NCI-H2029 (cell line): ENCODE data around the gene NOD1.

Experiments
- DNase-seq: peaks from one replicate; lab custom pipeline; 2025; lab: John Stamatoyannopoulos, UW

NOD1 gene

DNA sequence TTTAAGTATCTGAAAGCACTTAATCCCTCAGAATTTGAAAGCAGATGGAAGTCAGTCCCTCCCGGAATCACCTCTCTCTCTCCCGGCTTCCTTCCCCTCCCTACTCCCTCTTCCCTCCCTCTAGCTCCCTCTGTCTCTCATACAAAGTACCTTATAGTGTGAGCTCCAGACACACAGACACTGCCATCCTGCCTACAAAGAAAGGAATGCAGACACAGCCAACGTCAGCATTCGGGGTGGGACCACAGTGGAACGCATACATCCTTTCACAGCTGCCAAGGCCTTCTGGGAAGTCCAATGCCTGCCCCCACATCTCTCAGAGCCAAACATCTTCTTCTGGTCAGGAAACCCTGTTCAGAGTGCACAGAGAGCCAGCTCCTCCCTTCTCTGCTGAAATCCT, 9.3 kb downstream of the NOD1 start:
- DNase-seq = peak; percentile 19

DNA sequence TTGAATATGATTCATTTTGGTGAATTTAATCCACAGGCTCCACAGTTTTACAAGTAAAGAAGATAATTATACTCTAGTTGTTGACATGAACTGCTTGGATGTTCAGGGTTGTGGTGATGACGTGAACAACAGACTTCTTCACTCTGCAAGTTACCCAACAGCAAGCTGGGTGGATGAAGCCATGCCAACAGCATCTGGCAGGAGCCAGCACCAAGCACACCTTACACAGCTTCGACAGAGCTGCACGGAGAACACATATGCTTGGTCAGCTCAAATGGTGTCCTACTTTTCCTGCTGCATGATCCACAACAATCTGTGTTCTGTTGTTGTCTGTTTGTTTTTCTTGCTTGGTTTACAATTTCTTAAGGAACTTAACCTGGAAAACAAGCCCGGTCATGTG, 9.8 kb downstream of the NOD1 start:
- DNase-seq = no peak

DNA sequence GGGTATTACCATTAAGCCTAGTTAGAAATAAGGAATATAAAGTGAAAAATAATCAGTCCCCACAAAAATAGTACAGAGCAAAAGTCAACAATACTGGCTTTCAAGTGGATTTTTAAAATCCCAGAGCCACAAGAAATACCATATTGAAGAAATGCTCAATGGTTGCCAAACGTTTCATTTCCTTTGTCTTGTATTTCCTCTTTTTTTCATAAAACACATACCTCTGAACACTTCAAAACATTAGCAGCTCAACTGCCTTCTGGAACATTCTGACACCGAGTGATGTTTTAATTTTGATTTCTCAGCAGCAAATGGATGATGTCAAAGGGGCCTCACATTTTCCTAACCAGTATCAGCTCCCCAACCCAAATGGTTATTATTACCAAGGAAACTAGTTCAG, 10.5 kb downstream of the NOD1 start:
- no peak for DNase-seq

DNA sequence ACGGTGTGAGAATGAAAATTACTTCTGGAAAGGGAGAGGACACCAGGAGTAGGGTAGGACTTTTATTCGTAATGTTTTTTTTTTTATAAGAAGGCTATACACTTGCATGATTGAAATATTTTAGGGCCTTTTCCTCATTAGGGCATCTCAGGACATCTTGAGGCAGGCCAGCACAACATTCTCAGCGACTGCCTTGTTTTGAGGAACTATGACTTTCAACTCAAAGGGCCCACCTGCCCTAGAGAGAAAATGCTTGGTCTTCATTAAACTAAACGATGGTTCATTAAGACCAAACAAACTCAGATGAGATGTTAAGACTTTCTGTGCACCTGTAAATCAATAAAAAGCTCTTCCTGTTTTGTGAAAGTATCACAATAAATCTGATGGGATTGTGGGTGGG, 11.3 kb downstream of the NOD1 start:
- DNase-seq = no peak

DNA sequence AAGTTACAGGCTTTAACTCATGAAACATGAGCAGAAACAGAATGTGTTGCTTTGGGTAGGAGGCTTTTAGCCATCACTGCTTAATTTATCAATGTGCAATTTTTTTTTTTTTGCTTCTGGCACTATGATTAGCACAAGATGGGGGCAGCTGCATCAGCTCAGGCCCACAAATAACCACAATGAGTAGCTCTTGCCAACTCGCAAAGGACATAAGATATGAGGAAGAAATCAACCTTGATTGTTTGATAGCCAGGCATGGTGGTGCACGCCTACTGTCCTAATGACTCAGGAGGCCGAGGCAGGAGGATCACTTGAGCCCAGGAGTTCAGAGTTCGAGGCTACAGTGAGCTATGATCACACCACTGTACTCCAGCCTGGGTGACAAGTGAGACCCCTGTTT, 12.3 kb downstream of the NOD1 start:
- DNase-seq = no peak

DNA sequence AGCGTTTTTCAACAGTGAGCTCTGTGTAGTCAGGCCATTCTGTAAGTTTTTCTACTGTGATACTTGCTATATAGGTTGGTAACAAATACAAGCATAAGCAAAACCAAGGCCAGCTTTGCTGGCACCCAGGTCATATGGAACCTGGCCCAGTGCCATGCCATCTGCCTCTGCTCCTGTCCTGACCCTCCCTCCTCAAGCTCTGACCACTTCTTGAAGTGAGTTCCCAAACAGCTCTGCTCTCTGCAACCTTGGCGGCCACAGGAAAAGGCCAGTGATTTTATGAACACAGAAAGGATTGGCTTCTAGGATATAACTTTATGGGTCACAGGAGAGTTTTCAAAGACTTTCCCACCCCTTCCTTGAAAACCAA, 12.8 kb downstream of the NOD1 start:
- peak; percentile 15 for DNase-seq

DNA sequence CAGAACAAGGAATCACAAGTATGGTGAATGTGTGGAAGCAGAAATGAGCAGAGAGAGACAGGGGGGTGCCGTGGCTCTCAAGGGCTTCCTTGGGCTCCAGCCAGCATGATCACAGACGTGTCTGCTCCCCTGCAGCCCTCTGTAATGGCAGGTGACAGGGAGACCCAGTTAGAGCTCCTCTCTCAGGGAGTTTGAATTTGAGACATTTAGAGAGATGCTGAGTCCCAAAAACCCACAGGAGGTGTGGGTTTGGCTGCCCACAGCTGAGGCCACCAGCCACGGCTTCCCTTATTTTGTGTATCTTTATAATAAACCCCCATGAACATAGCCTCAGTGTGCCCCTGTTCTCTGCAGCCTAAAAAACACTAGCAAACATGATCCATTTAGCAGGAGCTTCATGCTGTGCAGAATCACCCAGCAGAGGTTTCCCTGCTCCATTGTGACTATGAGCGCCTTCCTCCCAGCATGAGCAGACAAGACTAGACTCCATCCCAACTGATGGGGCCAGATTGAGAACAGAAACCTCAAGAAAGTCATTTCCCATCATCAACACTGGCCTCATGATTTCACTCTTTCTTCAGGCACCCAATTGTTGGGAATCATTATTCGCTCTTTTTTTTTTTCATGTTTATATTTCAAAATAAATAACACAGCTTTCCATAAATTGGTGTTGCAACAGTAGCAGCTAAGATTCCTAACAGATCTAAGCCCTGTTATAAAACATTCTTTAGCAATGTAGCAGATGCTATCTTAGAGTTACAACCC, 13.4 kb downstream of the NOD1 start:
- DNase-seq = no peak

DNA sequence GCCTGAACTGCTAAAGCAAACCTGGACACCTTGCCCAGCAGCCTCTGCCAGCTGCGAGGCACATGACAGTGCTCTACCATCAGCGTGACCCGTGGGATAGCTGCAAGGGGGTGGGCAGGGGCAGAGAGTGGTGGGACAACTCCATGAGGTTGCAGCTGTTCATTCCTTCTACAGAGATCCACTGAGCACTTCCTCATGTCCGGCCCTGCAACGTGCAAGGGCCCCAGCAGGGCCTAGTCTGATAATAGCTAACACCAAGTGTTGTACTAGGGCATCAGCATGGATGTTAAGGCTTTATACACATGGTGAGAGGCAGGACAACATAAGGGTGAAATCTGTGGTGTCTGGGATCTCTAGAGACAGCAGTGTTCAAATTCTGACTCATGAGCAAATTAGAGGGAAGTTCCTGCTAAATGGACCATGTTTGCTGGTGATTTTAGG, 14.3 kb downstream of the NOD1 start:
- no peak for DNase-seq

DNA sequence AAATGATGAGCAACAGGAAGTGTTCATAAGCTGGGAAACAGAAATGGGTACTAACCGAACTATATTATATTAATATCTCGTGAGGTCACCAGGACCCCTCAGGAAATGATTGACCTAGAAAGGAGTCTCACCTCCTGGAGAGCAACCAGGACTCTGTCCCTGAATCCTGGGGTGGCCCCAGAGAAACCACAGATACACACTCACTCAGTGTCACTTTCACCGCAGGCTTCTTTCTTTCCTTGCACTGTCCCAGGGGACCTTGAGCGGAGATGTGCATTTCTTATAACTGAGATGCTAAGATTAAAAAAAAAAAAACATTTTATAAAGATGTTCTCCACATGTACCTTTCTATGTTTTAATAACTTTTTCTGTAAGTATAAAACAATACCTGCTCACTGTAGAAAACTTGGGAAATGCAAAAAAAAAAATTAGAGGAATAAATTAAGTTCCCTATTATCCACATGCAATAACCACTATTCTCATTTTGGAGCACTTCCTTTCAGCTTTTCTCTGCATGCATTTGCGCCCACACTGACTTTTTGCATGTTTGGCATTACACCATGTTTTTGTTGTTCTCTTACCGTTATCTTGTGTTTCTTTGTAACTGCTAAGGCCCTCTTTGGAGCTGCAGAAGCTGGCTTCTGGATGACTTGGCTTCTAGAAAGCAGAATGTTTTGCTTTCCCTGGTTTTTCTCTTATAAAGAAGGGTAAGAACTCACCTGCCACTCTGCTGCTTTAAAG, 15.0 kb downstream of the NOD1 start:
- DNase-seq = no peak

DNA sequence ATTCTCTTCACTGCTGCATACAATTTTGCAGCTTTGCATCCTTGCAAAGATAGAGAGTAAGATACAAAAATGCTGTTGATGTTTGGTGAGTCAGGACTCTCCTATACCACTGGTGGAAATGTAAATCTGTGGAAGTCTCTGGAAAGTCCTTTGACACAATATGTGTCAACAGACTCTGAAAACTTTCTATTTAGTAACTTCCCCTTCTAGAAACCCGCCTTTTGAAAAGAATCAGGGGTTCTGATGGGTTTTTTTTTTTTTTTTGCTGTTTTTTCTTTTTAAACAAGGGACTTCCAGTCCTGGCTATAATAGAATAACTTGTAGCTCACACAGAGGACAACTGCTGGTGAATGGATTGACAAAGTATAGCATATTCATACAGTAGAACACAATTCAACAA, 16.4 kb downstream of the NOD1 start:
- no peak for DNase-seq

DNA sequence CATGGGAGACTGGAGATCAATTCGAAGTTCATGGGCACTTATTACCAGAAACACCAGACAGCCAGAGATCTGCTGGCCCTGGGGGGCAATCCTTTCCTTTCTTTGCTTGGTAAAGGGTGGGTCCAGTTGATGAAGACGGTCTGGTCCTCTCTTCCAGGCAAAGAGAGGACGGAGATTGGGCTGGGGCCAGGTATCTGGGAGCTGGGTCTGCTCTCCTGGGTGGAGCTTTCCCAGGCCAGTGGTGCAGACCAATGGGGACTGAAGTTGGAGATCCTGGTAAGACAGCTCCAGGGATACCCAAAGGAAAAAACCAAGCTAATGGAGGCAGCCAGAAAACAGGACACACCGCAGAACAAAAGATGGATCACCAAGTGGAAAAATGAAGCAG, 18.3 kb downstream of the NOD1 start:
- DNase-seq = no peak

DNA sequence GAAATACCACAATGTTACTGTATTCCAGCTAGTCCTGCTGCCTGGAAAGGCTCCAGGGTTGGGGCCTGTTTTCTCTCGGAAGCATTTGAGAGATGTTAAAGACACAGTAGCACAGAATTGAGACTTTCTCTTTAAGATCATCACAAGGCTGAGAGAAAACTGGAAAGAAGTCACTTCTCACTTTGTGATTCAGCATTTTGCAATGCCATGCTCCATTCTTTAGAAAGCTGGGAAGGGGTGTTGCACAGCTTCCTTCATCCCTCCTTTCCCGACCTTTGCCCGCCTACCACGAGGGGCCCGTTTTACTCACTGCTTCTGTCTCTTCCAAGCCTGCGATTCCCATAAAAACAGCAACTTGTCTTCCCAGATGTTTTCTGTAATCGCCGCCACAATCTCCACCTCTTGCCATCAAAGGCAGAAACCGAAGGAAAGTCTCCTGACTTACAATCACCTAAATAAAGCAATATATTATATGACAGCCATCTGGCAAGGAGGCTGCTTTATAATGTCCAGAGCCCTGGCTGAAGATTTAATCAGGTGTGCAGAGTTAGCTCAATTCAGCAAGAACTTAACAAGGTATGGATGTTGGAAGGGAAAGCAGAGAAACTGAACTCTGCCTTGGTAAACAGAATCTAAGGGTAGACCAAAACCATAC, 18.9 kb downstream of the NOD1 start:
- no peak for DNase-seq

DNA sequence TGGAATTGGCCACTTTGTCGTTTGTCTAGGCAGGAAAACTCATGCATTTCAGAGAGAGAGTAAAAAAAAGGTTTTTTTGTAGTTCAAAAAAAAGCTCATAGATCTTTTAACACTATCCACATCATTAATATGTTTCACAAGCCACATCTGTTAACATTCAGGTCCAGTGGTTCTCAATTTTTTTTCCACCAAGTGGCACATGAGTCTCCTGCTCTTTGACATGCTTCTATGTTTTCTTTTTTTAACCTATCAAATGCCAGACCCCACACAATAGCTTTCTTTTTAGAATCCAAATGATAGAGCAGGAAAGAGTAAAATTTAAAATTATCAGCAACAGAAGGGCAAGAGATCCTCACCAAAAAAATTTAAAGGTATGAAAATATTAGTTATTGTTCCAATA, 20.3 kb downstream of the NOD1 start:
- DNase-seq = no peak

DNA sequence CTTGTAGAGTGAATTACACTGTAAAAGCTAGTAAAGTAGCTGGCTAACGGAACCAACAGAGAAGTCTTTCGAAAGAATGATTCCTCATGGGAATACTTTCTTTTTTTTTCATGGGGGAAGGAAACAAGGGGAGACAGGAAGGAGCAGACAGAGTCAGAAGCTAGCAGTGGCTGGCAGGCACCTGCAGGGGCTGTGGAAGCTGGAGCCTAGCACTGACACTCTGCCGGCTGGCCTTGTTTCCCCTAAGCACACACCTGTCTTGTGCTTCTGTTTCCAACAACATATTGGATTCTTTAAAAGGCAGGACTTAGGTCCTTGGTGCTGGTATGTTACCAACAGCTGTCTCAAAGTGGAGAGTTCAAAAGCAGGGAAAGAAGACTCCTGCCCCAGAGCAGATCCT, 24.7 kb downstream of the NOD1 start:
- no peak for DNase-seq

DNA sequence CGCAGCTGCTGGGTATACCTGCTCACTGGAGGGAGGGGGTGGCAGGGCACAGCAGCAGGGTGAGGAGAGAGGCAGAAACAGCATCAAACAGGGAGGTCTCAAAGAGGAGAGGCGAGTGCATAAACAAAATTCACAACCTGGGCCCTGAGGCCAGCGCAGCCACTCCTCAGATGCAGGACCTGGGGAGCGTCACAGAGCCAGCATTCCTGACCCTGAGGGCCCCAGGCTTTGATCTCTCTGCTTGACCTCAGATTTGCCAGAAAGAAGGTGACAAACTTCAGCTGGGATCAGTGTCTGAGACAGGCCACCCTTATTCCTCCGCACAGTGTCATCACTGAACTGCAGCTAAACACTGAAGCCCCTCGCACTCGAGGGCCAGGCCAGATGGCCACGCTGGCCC, 25.6 kb downstream of the NOD1 start:
- DNase-seq = no peak

DNA sequence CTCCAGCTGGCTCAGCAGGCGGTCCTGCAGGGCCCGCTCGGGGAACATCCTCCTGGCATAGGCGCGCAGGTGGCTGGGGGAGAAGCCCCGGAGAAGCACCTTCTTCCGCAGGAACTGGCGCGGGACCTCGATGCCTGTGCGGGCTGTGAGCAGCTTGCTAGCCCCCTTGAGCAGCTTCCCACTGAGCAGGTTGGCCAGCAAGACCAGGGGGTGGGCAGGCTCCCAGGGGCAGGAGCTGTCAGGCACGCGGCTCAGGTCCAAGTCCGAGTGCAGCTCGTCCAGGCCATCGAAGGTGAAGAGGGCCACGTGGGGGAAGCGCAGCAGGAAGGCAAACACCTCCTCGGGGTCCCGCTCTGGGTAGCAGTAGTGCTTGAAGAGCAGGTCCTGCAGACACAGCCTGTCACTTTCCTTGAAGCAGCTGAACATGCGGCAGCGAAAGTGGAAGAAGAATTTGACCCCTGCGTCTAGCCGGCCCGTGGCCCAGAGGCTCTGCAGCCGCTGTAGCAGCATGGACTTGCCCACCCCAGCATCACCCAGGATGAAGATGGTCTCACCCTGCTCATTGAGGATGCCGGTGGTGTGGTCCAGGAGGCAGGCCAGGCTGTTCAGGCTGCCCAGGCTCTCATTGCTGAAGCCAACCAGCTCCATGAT, 26.2 kb downstream of the NOD1 start:
- DNase-seq = no peak

DNA sequence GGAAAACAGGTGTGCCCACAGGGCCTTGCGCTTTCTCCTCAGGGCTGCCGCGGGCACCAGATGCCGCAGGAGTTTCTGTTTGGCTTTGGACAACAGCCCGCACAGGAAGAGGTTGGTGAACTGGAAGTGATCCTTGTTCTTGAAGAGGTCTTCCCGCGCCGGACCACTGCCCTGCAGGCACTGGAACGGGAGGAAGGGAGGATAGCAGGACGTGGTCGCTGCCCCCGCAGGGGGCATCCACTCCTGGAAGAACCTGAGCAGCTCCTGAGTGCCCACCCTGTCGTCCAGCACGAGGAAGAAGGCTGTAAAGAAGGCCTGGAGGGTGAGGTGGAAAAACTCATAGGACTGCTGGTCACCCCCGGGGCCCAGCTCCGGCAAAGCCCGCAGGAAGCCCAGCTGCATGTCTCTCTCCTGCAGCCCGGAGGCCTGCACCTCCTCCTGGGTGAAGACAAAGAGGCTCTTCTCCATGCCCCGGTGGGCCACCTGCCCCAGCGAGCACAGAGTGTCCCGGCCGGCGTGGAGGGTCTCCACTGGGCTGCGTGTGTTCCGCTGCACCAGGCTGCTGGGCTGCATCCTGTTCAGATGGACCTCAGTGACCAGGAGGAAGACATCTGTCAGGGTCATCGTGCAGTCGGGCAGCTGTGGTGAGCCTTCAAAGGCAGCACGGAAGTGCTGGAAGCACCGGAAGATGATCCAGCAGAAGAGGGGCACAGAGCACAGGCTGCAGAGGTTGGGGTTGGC, 26.9 kb downstream of the NOD1 start:
- no peak for DNase-seq

DNA sequence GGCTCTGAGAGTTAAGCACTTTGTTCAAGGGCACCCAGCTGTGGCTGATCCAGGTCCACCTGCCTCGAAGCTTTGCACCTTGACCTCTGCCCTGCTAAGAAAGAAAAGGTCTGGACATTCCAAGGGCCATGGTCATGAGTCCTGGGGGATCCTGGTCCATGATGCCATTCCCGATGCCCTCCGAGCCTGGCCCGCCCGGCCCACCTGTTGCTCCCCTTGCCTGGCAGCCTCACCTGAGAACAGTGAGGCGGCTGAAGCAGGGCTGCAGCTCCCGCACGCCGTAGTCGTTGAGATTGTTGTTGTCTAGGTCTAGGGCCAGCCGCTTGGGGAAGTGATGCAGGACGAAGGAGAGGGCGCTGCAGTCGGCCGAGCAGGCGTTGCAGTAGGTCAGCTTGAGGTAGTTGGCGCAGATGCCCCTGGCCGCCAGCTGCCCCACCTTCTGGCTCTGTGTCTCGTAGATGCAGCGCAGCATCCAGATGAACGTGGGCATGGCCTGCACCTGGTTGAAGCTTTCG, 27.5 kb downstream of the NOD1 start:
- no peak for DNase-seq

DNA sequence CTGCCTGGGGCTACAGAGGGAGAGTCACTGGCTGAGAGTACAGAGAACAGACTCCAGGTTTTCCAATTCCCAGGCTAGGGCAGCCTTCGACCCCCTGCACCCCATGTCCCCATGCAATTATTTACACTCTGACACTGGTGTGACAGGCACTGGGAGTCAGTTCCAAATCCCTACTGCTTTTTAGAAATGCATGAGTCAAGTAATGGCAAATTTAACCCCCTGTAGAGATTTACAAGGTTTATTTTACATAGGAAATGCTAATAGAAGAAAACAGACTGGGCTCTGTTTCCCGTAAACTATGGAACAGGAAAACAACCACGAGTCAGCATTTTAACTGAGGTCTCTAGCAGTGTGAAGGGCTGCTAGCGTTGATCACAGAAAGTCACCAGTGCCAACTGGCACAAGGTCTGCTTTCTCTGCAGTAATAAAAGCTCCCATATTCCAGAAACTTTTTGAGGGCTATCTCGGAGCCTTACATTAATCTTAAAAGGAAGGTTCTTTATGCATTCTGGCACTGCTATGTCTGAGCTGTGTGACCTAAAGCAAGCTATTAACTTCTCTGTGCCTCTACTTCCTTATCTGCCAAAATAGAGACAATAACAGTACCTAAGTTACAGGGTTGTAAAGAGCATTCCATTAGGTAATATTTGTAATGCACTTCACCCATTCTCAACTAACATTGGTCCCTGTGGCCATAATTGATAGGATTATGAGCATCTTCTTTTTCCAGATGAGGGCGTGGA, 28.2 kb downstream of the NOD1 start:
- no peak for DNase-seq

DNA sequence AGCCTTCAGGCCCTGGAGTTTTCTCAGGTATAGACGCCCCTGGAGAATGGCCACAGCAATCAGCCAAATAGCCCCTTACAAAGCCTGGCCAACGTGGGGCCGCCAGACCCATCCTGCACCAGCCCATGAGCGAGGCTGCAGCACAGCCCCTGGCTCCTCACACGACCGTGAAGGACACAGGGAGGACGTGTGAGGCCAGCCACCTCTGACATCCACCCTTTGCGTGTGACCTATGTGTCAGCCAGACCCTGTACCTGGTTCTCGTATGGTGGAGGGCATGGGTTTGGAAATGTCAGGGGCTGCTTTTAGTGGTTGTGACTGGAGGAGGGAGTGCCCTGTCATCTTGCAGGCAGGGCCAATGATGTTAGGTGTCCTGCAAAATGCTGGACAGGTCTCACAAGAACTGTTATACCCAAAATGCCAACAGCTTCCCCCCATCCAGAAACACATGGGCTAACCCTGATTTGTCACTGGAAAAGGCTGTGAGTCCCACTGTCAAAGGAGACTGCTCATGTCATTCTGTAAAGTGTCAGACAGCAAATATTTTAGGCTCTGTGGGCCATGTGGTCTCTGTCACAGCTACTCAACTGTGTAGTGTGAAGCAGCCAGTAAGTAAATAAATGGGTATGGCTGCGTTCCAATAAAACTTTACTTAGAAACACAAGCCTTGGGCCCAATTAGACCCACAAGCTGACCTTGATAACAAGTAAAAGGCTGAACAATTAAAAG, 30.0 kb downstream of the NOD1 start:
- no peak for DNase-seq
